KBM-7 (cell line): Measurements from ENCODE around the gene MCF2L2.
A peak's percentile ranks its signal among the peaks of the same experiment; 100 is the strongest.

Experiments
- DNase-seq: peaks from one replicate; pipeline ENCODE4 v3.0.0-alpha.2; 2015
- in situ Hi-C: fragments of 300-500 bp; cut with MboI; formaldehyde crosslinking; loops from 2 replicates; pipeline ENCODE4 v1.14.3; 2020; ENCODE audit warnings: low sequenced_read_pairs, low pct_unique_long_range_greater_than_20kb, mixed read lengths

Gene MCF2L2

GRCh38 chr3:183285828-183286457, 142.5 kb downstream of the MCF2L2 start:
- DNase-seq, result peak; percentile 58
- in situ Hi-C loops, result no loop called here

DNA sequence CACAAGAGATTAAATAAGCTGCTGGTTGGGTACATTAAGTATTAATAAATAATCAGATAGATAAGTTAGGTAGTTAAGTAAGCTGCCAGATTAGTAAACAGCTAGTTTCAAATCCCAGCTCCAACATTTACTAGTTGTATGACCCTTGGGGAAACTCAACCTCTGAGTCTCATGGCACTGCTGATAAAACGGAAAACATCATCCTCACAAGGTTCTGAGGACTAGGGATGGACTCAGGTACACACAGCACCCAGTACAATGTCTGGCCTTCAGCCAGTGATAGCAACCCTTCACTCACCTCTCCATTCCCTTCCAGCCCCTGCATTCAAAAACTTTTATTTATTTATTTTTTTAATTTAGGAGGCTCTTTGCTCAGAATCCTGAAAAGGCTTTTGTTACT, 143.1 kb downstream of the MCF2L2 start:
- DNase-seq, result no peak

GRCh38 chr3:183284570-183284969, 143.8 kb downstream of the MCF2L2 start:
- in situ Hi-C loops, result no loop called here
- DNase-seq, result no peak

More for the DNA sequence above, 143.1 kb downstream of the MCF2L2 start:
- in situ Hi-C loops, result no loop called here

DNA sequence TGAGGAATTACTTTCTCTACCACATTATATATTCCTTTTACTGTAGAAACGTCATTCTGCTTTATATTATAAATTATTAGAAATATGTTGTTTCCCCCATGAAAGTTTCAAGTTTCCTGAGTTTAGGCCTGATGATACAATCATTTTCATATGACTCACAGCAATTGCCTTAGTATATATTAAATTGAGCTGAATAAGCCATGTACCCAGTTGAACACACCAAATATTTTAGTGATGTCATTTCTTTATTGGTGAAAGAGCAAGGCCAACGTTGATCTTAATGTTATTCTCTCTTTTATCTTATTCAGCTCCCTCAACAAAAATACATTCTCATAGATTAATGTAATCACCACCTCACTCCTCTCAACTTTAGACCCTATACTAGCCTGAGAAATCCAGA, 144.5 kb downstream of the MCF2L2 start:
- DNase-seq, result no peak
- in situ Hi-C loops, result no loop called here

- in situ Hi-C loops, result no loop called here
- no peak for DNase-seq
These were observed 147.2 kb downstream of the MCF2L2 start for GRCh38 chr3:183281126-183281797.

DNA sequence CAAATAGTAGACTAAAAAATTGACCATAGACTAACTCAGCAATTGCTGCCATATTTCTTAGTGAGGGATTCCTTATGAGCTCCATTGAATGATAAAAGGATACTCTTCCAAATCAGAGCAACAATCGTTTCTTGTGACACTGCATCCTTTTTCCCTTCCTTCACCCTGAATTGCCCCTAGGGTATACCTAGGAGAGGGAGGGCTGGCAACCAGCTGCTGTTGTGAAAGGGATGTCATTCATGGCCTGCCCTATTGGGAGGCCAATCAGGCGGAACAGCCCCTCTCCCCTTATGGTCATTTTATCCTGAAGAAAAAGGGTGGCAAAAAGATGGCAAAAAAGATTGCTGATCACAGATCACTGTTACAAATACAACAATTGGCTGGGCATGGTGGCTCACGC, 149.0 kb downstream of the MCF2L2 start:
- in situ Hi-C loops, result no loop called here
- no peak for DNase-seq

- no peak for DNase-seq
These were observed 149.8 kb downstream of the MCF2L2 start for GRCh38 chr3:183278479-183279088.

DNA sequence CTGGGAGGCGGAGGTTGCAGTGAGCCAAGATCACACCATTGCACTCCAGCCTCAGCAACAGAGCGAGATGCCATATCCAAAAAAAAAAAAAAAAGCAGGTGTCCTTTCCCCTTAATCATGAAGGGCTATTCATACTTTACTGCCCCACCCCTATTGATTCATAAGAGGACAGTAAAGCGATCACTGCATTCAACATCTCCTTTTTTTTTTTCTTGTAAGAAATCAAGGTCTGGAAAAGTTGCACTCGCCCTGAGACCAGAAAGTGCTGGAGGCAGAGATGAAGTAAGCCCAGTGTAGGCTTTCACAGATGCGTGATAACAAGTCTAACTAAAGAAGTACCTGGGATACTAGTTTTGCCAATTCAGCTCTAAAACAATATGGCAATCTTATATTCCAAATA, 151.2 kb downstream of the MCF2L2 start:
- no peak for DNase-seq
- in situ Hi-C loops, result no loop called here

More at GRCh38 chr3:183278479-183279088, 149.8 kb downstream of the MCF2L2 start:
- in situ Hi-C loops, result no loop called here

GRCh38 chr3:183275937-183276336, 152.5 kb downstream of the MCF2L2 start:
- in situ Hi-C loops, result no loop called here
- DNase-seq, result no peak

DNA sequence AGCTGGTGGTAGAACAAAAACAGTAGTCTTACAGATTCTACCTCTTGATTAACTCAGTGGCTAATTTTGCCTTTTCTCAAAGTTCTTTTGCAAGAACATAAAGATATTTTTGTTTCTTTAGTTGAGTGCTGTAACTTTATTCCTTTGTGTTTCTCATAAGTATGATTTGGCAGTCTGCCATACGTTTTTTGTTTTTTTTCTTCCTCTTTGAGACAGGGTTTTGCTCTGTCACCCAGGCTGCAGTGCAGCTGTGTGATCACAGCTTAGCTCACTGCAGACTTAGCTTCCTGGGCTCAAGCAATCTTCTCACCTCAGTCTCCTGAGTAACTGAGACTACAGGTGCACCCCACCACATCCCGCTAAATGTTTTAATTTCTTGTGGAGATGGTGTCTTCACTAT, 153.0 kb downstream of the MCF2L2 start:
- in situ Hi-C loops, result no loop called here
- peak; percentile 74 for DNase-seq

GRCh38 chr3:183274609-183275008, 153.8 kb downstream of the MCF2L2 start:
- in situ Hi-C loops, result no loop called here
- no peak for DNase-seq

GRCh38 chr3:183272791-183273190, 155.6 kb downstream of the MCF2L2 start:
- in situ Hi-C loops, result no loop called here
- no peak for DNase-seq

DNA sequence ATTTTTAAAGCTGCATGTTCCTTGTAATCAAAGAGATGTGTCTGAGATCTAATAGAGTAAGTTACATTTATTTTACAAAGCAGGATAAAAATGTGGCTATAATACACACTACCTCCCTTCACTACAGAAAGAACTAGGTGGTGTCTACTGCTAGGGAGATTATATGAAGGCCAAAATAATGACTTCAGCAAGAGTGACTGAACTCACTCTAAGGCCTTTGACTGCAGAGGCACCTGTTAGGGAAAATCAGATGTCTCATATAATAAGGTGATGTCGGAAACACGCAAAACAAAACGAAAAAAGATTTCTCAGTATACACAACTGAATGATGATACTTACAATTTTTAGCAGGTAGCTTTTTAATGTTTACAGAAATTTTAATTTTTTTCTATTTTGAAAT, 156.3 kb downstream of the MCF2L2 start:
- in situ Hi-C loops, result no loop called here
- DNase-seq, result no peak

- DNase-seq, result no peak
- in situ Hi-C loops, result no loop called here
These were observed 158.1 kb downstream of the MCF2L2 start for GRCh38 chr3:183270344-183270743.

DNA sequence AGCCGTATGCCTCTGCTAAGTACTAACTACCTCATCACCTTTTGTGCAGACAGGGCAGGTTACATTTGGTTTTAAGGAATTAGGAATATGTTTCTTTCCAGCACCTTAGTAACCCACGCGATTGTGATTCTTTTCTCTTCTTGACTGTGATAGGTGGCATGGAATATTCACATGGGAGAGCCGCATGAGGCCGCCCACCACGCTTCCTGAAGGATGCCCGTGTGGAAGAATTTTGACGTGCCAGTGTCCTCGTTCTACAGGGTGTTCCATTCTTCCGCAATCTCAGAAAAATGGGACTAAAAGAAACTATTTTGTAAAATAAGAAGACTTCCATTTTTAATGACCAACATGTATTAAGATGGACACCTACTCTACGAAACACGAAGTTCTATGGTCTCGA, 159.1 kb downstream of the MCF2L2 start:
- in situ Hi-C loops, result no loop called here
- no peak for DNase-seq

DNA sequence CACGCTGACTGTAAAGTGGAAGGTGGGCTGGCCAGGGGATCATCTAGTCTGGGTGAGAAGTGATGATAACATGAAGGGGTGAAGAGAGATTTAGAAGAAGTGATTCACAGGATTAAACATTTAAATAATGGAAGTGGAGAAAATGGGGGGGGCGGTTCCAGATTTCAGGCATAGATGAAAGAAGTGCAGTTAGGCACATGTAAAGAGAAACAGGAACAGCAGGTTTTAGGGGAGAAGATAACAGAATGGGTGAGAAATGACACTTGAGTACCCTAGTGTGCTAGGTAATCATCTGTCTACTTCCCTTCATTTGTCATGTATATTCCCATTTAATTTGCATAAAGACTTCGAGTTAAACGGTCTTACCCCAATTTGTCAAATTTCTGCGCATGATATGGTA, 160.1 kb downstream of the MCF2L2 start:
- in situ Hi-C loops, result no loop called here
- DNase-seq, result no peak

GRCh38 chr3:183267140-183267539, 161.3 kb downstream of the MCF2L2 start:
- DNase-seq, result no peak
- in situ Hi-C loops, result no loop called here

DNA sequence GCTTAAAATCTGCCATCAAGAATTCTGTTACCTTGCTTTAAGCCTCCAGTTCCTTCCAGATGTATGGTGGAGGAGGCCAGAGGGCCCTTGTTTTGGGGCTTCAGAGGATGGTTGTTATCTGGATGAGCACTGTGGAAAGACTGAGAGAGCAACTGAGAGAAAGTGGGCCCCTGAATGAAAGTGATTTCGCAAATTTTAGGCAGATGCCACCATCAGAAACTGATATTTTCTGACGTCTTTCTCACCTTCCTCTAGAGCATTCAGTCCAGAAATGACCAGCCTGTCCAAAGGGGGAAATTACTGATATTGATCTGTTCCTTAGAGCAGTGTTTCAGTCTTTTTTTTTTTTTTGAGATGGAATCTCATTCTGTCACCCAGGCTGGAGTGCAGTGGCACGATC, 162.0 kb downstream of the MCF2L2 start:
- in situ Hi-C loops, result no loop called here
- no peak for DNase-seq

DNA sequence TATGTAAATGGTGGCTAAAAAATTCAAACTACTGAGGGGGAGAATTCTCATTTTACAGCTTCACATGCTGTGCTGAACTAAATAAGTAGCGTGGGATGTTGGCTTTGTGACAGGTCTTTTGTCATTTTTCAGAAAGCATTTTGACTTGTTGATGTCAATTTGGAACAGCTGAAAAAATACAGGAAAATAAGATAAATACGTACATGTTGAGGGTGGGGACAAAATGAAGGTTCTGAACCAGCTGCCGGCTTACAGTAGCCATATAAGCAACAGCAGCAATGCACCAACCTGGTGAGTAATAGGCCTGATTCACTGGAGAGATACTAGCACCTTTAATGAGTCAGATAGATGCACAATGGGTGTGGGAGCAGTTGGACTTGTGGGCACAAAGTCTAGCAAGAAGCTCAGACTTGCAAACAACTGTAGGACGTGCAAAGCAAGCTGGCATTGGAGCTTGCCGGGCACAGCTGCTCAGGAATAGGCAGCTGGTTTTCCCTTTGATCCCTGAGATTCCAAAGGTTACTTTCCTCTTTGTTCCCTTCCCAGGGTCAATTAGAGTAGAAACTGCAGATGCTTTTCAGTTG, 162.5 kb downstream of the MCF2L2 start:
- in situ Hi-C loops, result no loop called here
- DNase-seq, result no peak

GRCh38 chr3:183265157-183265642, 163.2 kb downstream of the MCF2L2 start:
- in situ Hi-C loops, result no loop called here
- no peak for DNase-seq
